GM18498 (cell line): Measurements from ENCODE around the gene DNAH1.
"Not testable (repeated sequence)": the region's sequence is repeated elsewhere in the genome, so short reads cannot be mapped to it uniquely, and the experiment has no call there.

Experiments used
- ATAC-seq: cut with Tn5 transposase; IDR thresholded peaks from one replicate; pipeline ENCODE4 v1.9.1; 2021; ENCODE audit warnings: mild to moderate bottlenecking, moderate library complexity; ENCODE audit not compliant: unreplicated experiment

DNAH1 gene

GRCh38 chr3:52331906-52332305, 15.8 kb downstream of the DNAH1 start:
- ATAC-seq = no peak

DNA sequence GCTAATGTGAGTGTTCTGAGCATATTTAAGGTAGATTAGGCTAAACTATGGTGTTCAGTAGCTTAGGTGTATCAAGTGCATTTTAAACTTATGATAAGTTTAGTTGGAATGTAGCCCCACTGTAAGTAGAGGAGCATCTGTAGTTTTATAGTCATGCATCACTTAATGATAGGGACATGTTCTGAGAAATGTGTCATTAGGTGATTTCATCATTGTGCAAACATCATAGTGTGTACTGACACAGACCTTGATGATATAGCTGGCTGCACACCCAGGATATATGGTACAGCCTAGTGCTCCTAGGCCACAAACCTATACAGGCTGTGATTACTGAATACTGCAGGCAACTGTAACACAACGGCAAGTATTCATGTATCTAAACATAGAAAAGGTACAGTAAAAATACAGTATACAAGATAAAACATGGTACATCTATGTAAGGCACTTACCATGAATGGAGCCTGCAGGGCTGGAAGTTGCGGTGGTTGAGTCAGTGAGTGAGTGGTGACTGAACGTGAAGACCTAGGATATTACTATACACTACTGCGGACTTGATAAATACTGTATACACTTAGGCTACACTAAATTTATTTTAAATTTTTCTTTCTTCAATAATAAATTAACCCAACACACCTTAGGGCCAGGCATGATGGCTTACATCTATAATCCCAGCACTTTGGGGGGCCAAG, 17.9 kb downstream of the DNAH1 start:
- no peak for ATAC-seq

DNA sequence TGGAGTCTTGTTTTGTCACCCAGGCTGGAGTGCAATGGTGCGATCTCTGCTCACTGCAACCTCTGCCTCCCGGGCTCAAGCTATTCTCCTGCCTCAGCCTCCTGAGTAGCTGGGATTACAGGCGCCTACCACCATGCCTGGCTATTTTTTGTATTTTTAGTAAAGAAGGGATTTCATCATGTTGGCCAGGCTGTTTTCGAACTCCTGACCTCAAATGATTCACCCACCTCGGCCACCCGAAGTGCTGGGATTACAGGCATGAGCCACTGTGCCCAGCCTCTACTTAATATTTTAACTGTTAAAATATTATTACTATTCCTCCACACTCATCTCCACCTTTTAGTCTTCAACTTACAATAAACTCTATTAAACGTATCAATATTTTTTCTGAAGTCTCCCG, 22.0 kb downstream of the DNAH1 start:
- not testable (repeated sequence) for ATAC-seq

DNA sequence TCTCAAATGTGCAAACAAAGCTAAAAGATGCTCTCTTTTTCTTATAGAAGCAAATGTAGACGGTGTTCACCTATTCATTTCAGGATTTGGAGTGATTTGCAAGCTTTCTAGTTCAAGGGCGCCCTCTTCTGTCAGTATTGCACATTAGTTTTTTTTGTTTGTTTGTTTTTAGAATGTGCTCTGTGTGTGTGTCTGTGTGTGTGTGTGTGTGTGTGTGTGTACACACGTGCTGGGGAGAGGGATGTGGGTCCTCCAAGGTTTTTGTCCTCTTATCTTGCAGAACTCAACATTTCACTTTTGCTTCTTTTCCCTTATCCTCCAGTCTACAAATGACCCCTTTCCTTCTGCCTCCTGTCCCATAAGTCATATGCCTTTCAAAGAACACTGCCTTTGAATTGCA, 23.5 kb downstream of the DNAH1 start:
- no peak for ATAC-seq

DNA sequence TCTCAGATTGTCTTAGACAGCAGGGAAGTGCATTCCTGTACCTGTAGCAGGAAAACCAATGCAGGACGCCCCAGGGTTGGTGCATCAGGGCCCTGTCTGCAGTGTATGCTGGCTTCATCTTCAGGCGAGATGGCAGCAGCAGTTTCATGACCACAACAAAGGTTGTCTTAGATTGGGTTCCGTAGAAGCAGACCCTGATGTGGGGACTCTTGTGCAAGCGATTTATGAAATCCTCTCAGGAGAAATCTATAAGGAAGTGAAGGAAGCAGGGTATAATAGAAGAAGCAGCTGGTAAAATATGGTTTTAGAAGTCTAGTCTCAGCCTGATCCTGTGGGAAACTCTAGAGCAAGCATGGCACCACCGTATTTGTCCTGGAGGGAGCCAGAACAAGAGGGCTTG, 25.0 kb downstream of the DNAH1 start:
- no peak for ATAC-seq

- ATAC-seq = no peak
Measured at GRCh38 chr3:52343946-52344600, 28.0 kb downstream of the DNAH1 start.

GRCh38 chr3:52345521-52346109, 29.5 kb downstream of the DNAH1 start:
- no peak for ATAC-seq

DNA sequence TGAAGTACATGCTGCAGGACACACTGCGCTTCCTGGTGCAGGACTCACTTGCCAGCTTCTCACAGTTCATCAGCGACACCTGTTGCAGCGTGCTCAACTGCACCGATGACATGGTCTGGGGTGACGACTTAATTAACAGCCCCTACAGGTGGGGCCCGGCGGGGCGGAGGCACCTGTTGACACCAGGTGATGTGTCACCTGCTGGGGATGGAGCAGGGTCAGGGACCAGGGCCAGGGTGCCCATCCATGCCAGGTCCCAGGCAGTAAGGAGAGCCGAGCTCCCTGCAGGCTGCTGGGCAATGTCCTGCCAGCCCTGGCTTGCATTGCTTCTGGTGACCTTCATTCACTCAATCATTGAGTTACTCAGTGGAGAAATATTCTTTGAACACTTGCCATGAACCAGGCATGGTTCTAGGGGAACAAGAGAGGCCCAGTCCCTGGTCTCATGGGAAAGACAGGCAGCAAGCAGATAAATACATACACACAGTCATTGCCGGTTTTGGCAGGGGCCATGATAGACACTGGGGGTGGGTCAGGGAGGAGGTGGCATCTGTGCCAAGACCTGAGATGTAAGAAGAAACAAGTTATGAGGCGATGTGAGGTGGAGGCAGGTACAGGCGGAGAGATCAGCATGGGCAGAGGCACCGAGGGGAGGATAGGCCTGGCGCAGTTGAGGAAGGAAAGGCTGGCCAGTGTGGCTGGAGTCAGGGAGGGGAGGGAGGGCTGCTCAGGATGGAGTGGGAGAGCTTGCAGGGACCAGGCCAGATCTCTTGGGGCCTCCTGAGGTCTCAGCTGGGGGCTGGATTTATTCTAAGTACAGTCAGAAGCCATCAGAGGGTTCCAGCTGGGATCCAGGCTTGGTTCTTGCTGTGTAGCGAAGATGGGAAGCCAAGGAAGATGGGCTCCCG, 30.8 kb downstream of the DNAH1 start:
- ATAC-seq = no peak

GRCh38 chr3:52347716-52348635, 31.9 kb downstream of the DNAH1 start:
- no peak for ATAC-seq

DNA sequence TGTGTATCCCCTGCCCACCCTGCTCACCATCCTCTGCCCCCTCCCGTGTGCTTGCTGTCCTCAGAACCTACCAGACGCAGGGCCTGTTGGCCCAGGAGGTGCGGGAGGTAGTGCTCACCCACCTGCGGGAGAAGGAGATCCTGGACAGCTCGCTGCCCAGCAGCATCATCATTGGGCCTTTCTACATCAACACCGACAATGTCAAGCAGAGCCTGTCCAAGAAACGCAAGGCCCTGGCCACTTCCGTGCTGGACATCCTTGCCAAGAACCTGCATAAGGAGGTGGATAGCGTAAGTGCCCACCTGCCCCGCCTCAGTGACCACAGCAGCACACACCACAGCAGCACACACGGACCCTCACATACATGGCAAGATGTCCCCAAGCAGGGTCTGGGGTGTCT, 33.0 kb downstream of the DNAH1 start:
- no peak for ATAC-seq

- ATAC-seq = no peak
Measured at GRCh38 chr3:52349611-52350395, 33.7 kb downstream of the DNAH1 start.

- ATAC-seq = no peak
Measured at GRCh38 chr3:52350416-52350815, 34.3 kb downstream of the DNAH1 start.

- no peak for ATAC-seq
Measured at GRCh38 chr3:52350981-52351761, 35.1 kb downstream of the DNAH1 start.

GRCh38 chr3:52351762-52352368, 35.7 kb downstream of the DNAH1 start:
- ATAC-seq = no peak

GRCh38 chr3:52352566-52352965, 36.4 kb downstream of the DNAH1 start:
- no peak for ATAC-seq

- ATAC-seq = no peak
Measured at GRCh38 chr3:52353291-52353855, 37.3 kb downstream of the DNAH1 start.

GRCh38 chr3:52354676-52355075, 38.6 kb downstream of the DNAH1 start:
- no peak for ATAC-seq

GRCh38 chr3:52355526-52355925, 39.4 kb downstream of the DNAH1 start:
- no peak for ATAC-seq
